ENCODE results near the gene ARHGAP24. TPM values are rescaled to one million over a fixed set of nuclear protein-coding genes. Genes with fewer than 3 reads are reported as not detected.

Gene ARHGAP24
- total and polyA plus RNA-seq, 4 donors, result 1.8 to 15.2 (median 3.3) TPM

GRCh38 chr4:85556283-85556682, 81.3 kb downstream of the ARHGAP24 start:
- H3K27ac ChIP-seq (ENCODE audit: low read depth in 1 of 2, low read length in 2 of 2), result no peak overlapping the region
- H3K9me3 ChIP-seq (ENCODE audit: control insufficient read depth in 4 of 4, low read length in 3 of 4), result peaks cover 0 to 7% (median 0%) of the 10 kb centered on the region in 4 donors
- H3K4me1 ChIP-seq (ENCODE audit: control insufficient read depth in 4 of 4, insufficient read depth in 4 of 4, low read length in 3 of 4), result no peaks in the 10 kb centered on the region
- H3K27me3 ChIP-seq (ENCODE audit: control insufficient read depth in 4 of 4, insufficient read depth in 4 of 4, low read length in 3 of 4), result peaks cover 0 to 3% (median 0%) of the 10 kb centered on the region in 4 donors
- peaks cover 0 to 2% (median 0%) of the 10 kb centered on the region in 4 donors for H3K36me3 ChIP-seq (ENCODE audit: control insufficient read depth in 4 of 4, insufficient read depth in 3 of 4, low read depth in 1 of 4, low read length in 3 of 4)
- no peak overlapping the region for H3K4me3 ChIP-seq (ENCODE audit: low read depth in 1 of 3, low read length in 3 of 3)
- 74% methylated on average over 4 of the region's 4 CpGs for WGBS
- no peak overlapping the region for H3K9ac ChIP-seq (ENCODE audit: low read depth in 1 of 2, low read length in 2 of 2)
- TF ChIP-seq SP1 (IDR thresholded peaks at IDR 0.05) (no peak), FOXA1 (IDR thresholded peaks at IDR 0.05) (no peak), MAX (IDR thresholded peaks at IDR 0.05) (no peak), ATF3 (IDR thresholded peaks at IDR 0.05) (no peak), YY1 (IDR thresholded peaks at IDR 0.05) (no peak), HNF4G (IDR thresholded peaks at IDR 0.05) (no peak), RXRA (IDR thresholded peaks at IDR 0.05) (no peak), CTCF (IDR thresholded peaks at IDR 0.05; ENCODE audit: low read depth, low read length, missing input control) (no peak), TAF1 (conservative IDR thresholded peaks at IDR 0.05) (no peak), HNF4A (conservative IDR thresholded peaks at IDR 0.05) (no peak), GABPA (IDR thresholded peaks at IDR 0.05 in 1 of 2, conservative IDR thresholded peaks at IDR 0.05 in 1 of 2) (no peak), RAD21 (IDR thresholded peaks at IDR 0.05) (no peak), REST (IDR thresholded peaks at IDR 0.05) (no peak), NR2F2 (IDR thresholded peaks at IDR 0.05) (no peak), EGR1 (IDR thresholded peaks at IDR 0.05; ENCODE audit: low read depth in 2 of 2) (no peak), JUND (IDR thresholded peaks at IDR 0.05) (no peak), FOXA2 (IDR thresholded peaks at IDR 0.05) (no peak), ZBTB33 (IDR thresholded peaks at IDR 0.05) (no peak)
- DNase-seq (ENCODE audit: low spot score), result no peak

Data from liver (tissue), 9 donors.